HUES64 (cell line): ENCODE results near the gene PHACTR2.

ENCODE experiments used
- H3K27ac ChIP-seq: 2 replicates; pipeline ENCODE4 v1.7.0; 2013; ENCODE audit warnings: low read depth, low read length, inconsistent platforms
- H3K27me3 ChIP-seq: 2 replicates; pipeline ENCODE4 v1.6.1; 2013; ENCODE audit warnings: mild to moderate bottlenecking, low read length; ENCODE audit not compliant: insufficient read depth
- H3K36me3 ChIP-seq: 2 replicates; pipeline ENCODE4 v1.6.1; 2013; ENCODE audit warnings: mild to moderate bottlenecking, low read length; ENCODE audit not compliant: insufficient read depth
- H3K4me1 ChIP-seq: 2 replicates; pipeline ENCODE4 v1.6.1; 2013; ENCODE audit warnings: mild to moderate bottlenecking, low read length, moderate library complexity; ENCODE audit not compliant: insufficient read depth
- H3K4me3 ChIP-seq: 2 replicates; pipeline ENCODE4 v1.5.1; 2013; ENCODE audit warnings: mild to moderate bottlenecking, low read length, moderate library complexity
- H3K9ac ChIP-seq: 2 replicates; pipeline ENCODE4 v1.6.1; 2013; ENCODE audit warnings: mild to moderate bottlenecking, low read depth, low read length
- H3K9me3 ChIP-seq: 2 replicates; pipeline ENCODE4 v1.6.1; 2013; ENCODE audit warnings: low read depth, low read length; ENCODE audit not compliant: insufficient read depth
- WGBS: fragments of 150-250, 120-280 bp; methylation state at CpG from one replicate; pipeline ENCODE4 v1.1.7; 2013; ENCODE audit warnings: missing lambda C conversion rate; 5-methylcytosine and 5-hydroxymethylcytosine counted together

The PHACTR2 gene

GRCh38 chr6:143754204-143754603 is 76.4 kb downstream of the PHACTR2 start:
- H3K4me3 ChIP-seq: no peak overlapping the region
- H3K27me3 ChIP-seq: no peaks in the 10 kb centered on the region
- H3K9ac ChIP-seq: no peak overlapping the region
- H3K4me1 ChIP-seq: peaks cover 28% of the 10 kb centered on the region
- H3K36me3 ChIP-seq: peaks cover 29% of the 10 kb centered on the region
- no peaks in the 10 kb centered on the region for H3K9me3 ChIP-seq
- H3K27ac ChIP-seq: no peak overlapping the region
- WGBS: 92% methylated on average over 4 of the region's 4 CpGs

- Histone ChIP-seq H3K4me3 (no peak overlapping the region), H3K27ac (no peak overlapping the region), H3K9me3 (no peaks in the 10 kb centered on the region), H3K36me3 (peaks cover 30% of the 10 kb centered on the region), H3K27me3 (no peaks in the 10 kb centered on the region), H3K9ac (no peak overlapping the region), H3K4me1 (peaks cover 17% of the 10 kb centered on the region)
- 97% methylated on average over 5 of the region's 5 CpGs for WGBS
Measured at GRCh38 chr6:143755301-143755744, 77.6 kb downstream of the PHACTR2 start.

GRCh38 chr6:143757346-143757832 is 79.6 kb downstream of the PHACTR2 start:
- Histone ChIP-seq H3K27me3 (no peaks in the 10 kb centered on the region), H3K9ac (no peak overlapping the region), H3K27ac (no peak overlapping the region), H3K4me3 (no peak overlapping the region), H3K36me3 (peaks cover 39% of the 10 kb centered on the region), H3K4me1 (peaks cover 3% of the 10 kb centered on the region; the same call in 1 of the 2 replicates), H3K9me3 (no peaks in the 10 kb centered on the region)
- 86% methylated on average over 5 of the region's 5 CpGs for WGBS

GRCh38 chr6:143758551-143758950 is 80.8 kb downstream of the PHACTR2 start:
- Histone ChIP-seq H3K9ac (no peak overlapping the region), H3K27ac (no peak overlapping the region), H3K4me1 (peaks cover under 1% of the 10 kb centered on the region; the same call in 1 of the 2 replicates), H3K9me3 (no peaks in the 10 kb centered on the region), H3K4me3 (no peak overlapping the region), H3K36me3 (peaks cover 38% of the 10 kb centered on the region), H3K27me3 (no peaks in the 10 kb centered on the region)

GRCh38 chr6:143759666-143760065 is 81.9 kb downstream of the PHACTR2 start:
- H3K27ac ChIP-seq: no peak overlapping the region
- no peaks in the 10 kb centered on the region for H3K9me3 ChIP-seq
- 93% methylated on average over 3 of the region's 3 CpGs for WGBS
- H3K9ac ChIP-seq: no peak overlapping the region
- H3K4me3 ChIP-seq: no peak overlapping the region
- H3K27me3 ChIP-seq: no peaks in the 10 kb centered on the region
- peaks cover 44% of the 10 kb centered on the region for H3K36me3 ChIP-seq
- no peaks in the 10 kb centered on the region for H3K4me1 ChIP-seq

- Histone ChIP-seq H3K36me3 (peaks cover 48% of the 10 kb centered on the region), H3K4me3 (no peak overlapping the region), H3K27ac (no peak overlapping the region), H3K9ac (no peak overlapping the region), H3K9me3 (no peaks in the 10 kb centered on the region), H3K27me3 (no peaks in the 10 kb centered on the region), H3K4me1 (no peaks in the 10 kb centered on the region)
Measured at GRCh38 chr6:143761074-143761473, 83.3 kb downstream of the PHACTR2 start.

GRCh38 chr6:143762126-143762525 is 84.4 kb downstream of the PHACTR2 start:
- 76% methylated on average over 3 of the region's 3 CpGs for WGBS
- Histone ChIP-seq H3K9ac (no peak overlapping the region), H3K9me3 (no peaks in the 10 kb centered on the region), H3K27me3 (no peaks in the 10 kb centered on the region), H3K36me3 (peaks cover 56% of the 10 kb centered on the region), H3K4me1 (no peaks in the 10 kb centered on the region), H3K4me3 (no peak overlapping the region), H3K27ac (no peak overlapping the region)

- Histone ChIP-seq H3K9ac (no peak overlapping the region), H3K4me3 (no peak overlapping the region), H3K27ac (no peak overlapping the region), H3K9me3 (no peaks in the 10 kb centered on the region), H3K4me1 (no peaks in the 10 kb centered on the region), H3K27me3 (no peaks in the 10 kb centered on the region), H3K36me3 (peaks cover 75% of the 10 kb centered on the region)
- WGBS: 94% methylated on average over 5 of the region's 8 CpGs
Measured at GRCh38 chr6:143765422-143766184, 87.8 kb downstream of the PHACTR2 start.

- no peak overlapping the region for H3K9ac ChIP-seq
- H3K4me1 ChIP-seq: no peaks in the 10 kb centered on the region
- H3K27me3 ChIP-seq: no peaks in the 10 kb centered on the region
- peaks cover 69% of the 10 kb centered on the region for H3K36me3 ChIP-seq
- 100% methylated on average over 1 of the region's 1 CpG for WGBS
- no peak overlapping the region for H3K4me3 ChIP-seq
- no peaks in the 10 kb centered on the region for H3K9me3 ChIP-seq
- no peak overlapping the region for H3K27ac ChIP-seq
Measured at GRCh38 chr6:143766185-143766553, 88.4 kb downstream of the PHACTR2 start.

GRCh38 chr6:143767433-143767832 is 89.7 kb downstream of the PHACTR2 start:
- Histone ChIP-seq H3K27ac (no peak overlapping the region), H3K36me3 (peaks cover 76% of the 10 kb centered on the region), H3K4me3 (no peak overlapping the region), H3K27me3 (no peaks in the 10 kb centered on the region), H3K9me3 (no peaks in the 10 kb centered on the region), H3K9ac (no peak overlapping the region), H3K4me1 (no peaks in the 10 kb centered on the region)
- 96% methylated on average over 2 of the region's 2 CpGs for WGBS

GRCh38 chr6:143772116-143773086 is 94.6 kb downstream of the PHACTR2 start:
- Histone ChIP-seq H3K36me3 (peaks cover 71% of the 10 kb centered on the region), H3K27ac (no peak overlapping the region), H3K4me3 (no peak overlapping the region), H3K4me1 (peaks cover 3% of the 10 kb centered on the region; the same call in 1 of the 2 replicates), H3K9me3 (no peaks in the 10 kb centered on the region), H3K9ac (no peak overlapping the region), H3K27me3 (no peaks in the 10 kb centered on the region)
- WGBS: 96% methylated on average over 16 of the region's 16 CpGs
